H9 (cell line): ENCODE results near the gene CCDC88A. TPM values are rescaled to one million over a fixed set of nuclear protein-coding genes. Genes with fewer than 3 reads are reported as not detected.

Experiments
- DNase-seq: peaks from one replicate; pipeline ENCODE4 v3.0.0-alpha.2; 2017
- H2AFZ ChIP-seq: one replicate; pipeline ENCODE4 v1.6.1; 2013; ENCODE audit warnings: mild to moderate bottlenecking, low read length, control low read depth, moderate library complexity
- H2AK5ac ChIP-seq: 2 replicates; pipeline ENCODE4 v1.6.1; 2013; ENCODE audit warnings: low read length, control low read depth, mixed read lengths; ENCODE audit not compliant: insufficient read length
- H2BK120ac ChIP-seq: one replicate; pipeline ENCODE4 v1.6.1; 2013; ENCODE audit warnings: low read depth, mild to moderate bottlenecking, low read length, control low read depth, inconsistent platforms; ENCODE audit not compliant: poor library complexity, severe bottlenecking
- H2BK12ac ChIP-seq: 2 replicates; pipeline ENCODE4 v1.6.1; 2013; ENCODE audit warnings: low read length, control low read depth, mixed read lengths, low read depth; ENCODE audit not compliant: insufficient read length
- H2BK15ac ChIP-seq: 2 replicates; pipeline ENCODE4 v1.6.1; 2013; ENCODE audit warnings: low read depth, low read length, control low read depth
- H2BK20ac ChIP-seq: one replicate; pipeline ENCODE4 v1.6.1; 2013; ENCODE audit warnings: low read depth, mild to moderate bottlenecking, low read length, control low read depth, inconsistent platforms; ENCODE audit not compliant: poor library complexity, severe bottlenecking
- H2BK5ac ChIP-seq: 2 replicates; pipeline ENCODE4 v1.6.1; 2013; ENCODE audit warnings: low read length, control low read depth, mixed read lengths; ENCODE audit not compliant: insufficient read length
- H3K14ac ChIP-seq: 2 replicates; pipeline ENCODE4 v1.6.1; 2013; ENCODE audit warnings: low read length, control low read depth; ENCODE audit not compliant: insufficient read depth
- H3K18ac ChIP-seq: 2 replicates; pipeline ENCODE4 v1.6.1; 2013; ENCODE audit warnings: low read depth, mild to moderate bottlenecking, mixed read lengths, low read length, control low read depth; ENCODE audit not compliant: insufficient read length
- H3K23ac ChIP-seq: 2 replicates; pipeline ENCODE4 v1.6.1; 2013; ENCODE audit warnings: low read length, control low read depth, mixed read lengths, low read depth; ENCODE audit not compliant: insufficient read length
- H3K23me2 ChIP-seq: 2 replicates; pipeline ENCODE4 v1.6.1; 2013; ENCODE audit warnings: low read depth, mild to moderate bottlenecking, mixed read lengths, low read length, control low read depth; ENCODE audit not compliant: insufficient read length, poor library complexity, severe bottlenecking
- H3K27ac ChIP-seq: 2 replicates; pipeline ENCODE4 v1.5.1; 2013; ENCODE audit warnings: low read length, control low read depth, mixed read lengths, low read depth; ENCODE audit not compliant: insufficient read length
- H3K27me3 ChIP-seq: 2 replicates; pipeline ENCODE4 v1.6.1; 2013; ENCODE audit warnings: low read length, control low read depth, inconsistent platforms; ENCODE audit not compliant: insufficient read depth
- H3K4ac ChIP-seq: 2 replicates; pipeline ENCODE4 v1.6.1; 2013; ENCODE audit warnings: low read depth, mild to moderate bottlenecking, control low read depth, inconsistent platforms, low read length, moderate library complexity
- H3K4me1 ChIP-seq: 2 replicates; pipeline ENCODE4 v1.6.1; 2013; ENCODE audit warnings: low read length, control low read depth, inconsistent platforms; ENCODE audit not compliant: insufficient read depth
- H3K4me2 ChIP-seq: 2 replicates; pipeline ENCODE4 v1.6.1; 2013; ENCODE audit warnings: low read length, control low read depth, mixed read lengths; ENCODE audit not compliant: insufficient read length, insufficient read depth
- H3K56ac ChIP-seq: 2 replicates; pipeline ENCODE4 v1.6.1; 2013; ENCODE audit warnings: low read depth, mild to moderate bottlenecking, mixed read lengths, low read length, control low read depth; ENCODE audit not compliant: insufficient read length
- H3K79me1 ChIP-seq: 2 replicates; pipeline ENCODE4 v1.6.1; 2013; ENCODE audit warnings: low read depth, mild to moderate bottlenecking, moderate library complexity, low read length, control low read depth, inconsistent platforms; ENCODE audit not compliant: insufficient read depth, poor library complexity, severe bottlenecking
- H3K79me2 ChIP-seq: 2 replicates; pipeline ENCODE4 v1.6.1; 2013; ENCODE audit warnings: low read length, control low read depth, inconsistent platforms; ENCODE audit not compliant: insufficient read depth
- H3K9ac ChIP-seq: 2 replicates; pipeline ENCODE4 v1.6.1; 2013; ENCODE audit warnings: low read length, control low read depth, mixed read lengths; ENCODE audit not compliant: insufficient read length; ENCODE audit errors: extremely low read depth
- H3K9me3 ChIP-seq: one replicate; pipeline ENCODE4 v1.6.1; 2013; ENCODE audit warnings: low read depth, low read length, inconsistent platforms; ENCODE audit not compliant: control insufficient read depth
- H3T11ph ChIP-seq: one replicate; pipeline ENCODE4 v1.6.1; 2013; ENCODE audit warnings: mild to moderate bottlenecking, low read length, control low read depth, inconsistent platforms
- H4K20me1 ChIP-seq: one replicate; pipeline ENCODE4 v1.6.1; 2013; ENCODE audit not compliant: control insufficient read depth, insufficient read length, insufficient read depth
- H4K5ac ChIP-seq: 2 replicates; pipeline ENCODE4 v1.6.1; 2013; ENCODE audit warnings: low read depth, mild to moderate bottlenecking, mixed read lengths, low read length, control low read depth; ENCODE audit not compliant: insufficient read length
- H4K8ac ChIP-seq: replicated peaks from 2 replicates; pipeline ENCODE4 v1.6.1; 2013; ENCODE audit warnings: low read length, control low read depth, mixed read lengths, low read depth; ENCODE audit not compliant: insufficient read length
- H4K91ac ChIP-seq: 2 replicates; pipeline ENCODE4 v1.6.1; 2013; ENCODE audit warnings: low read depth, mild to moderate bottlenecking, moderate library complexity, mixed read lengths, low read length, control low read depth; ENCODE audit not compliant: insufficient read length
- H3K27ac Mint-ChIP-seq, 3 experiments: 2 replicates in 2 of 3; 3 replicates in 1 of 3; pipeline ENCODE4 v1.8.0; 2020 to 2021; ENCODE audit warnings: mixed read lengths in 3 of 3, mild to moderate bottlenecking in 1 of 3, moderate library complexity in 1 of 3
- H3K27me3 Mint-ChIP-seq: 2 replicates; pipeline ENCODE4 v1.8.0; 2021; ENCODE audit warnings: low read depth, mild to moderate bottlenecking, moderate library complexity, mixed read lengths
- H3K36me3 Mint-ChIP-seq, 3 experiments: 2 replicates in 2 of 3; 3 replicates in 1 of 3; pipeline ENCODE4 v1.8.0; 2020 to 2021; ENCODE audit warnings: low read depth in 3 of 3, mixed read lengths in 3 of 3; ENCODE audit not compliant: insufficient read depth in 1 of 3
- H3K4me1 Mint-ChIP-seq, 2 experiments: 2 replicates each; pipeline ENCODE4 v1.8.0; 2020; ENCODE audit warnings: mixed read lengths in 2 of 2
- H3K4me3 Mint-ChIP-seq, 2 experiments: 2 replicates in 1 of 2; 3 replicates in 1 of 2; pipeline ENCODE4 v1.8.0; 2020 to 2021; ENCODE audit warnings: mild to moderate bottlenecking in 2 of 2, mixed read lengths in 2 of 2, moderate library complexity in 1 of 2
- H3K9me3 Mint-ChIP-seq, 2 experiments: 2 replicates in 1 of 2; 3 replicates in 1 of 2; pipeline ENCODE4 v1.8.0; 2020; ENCODE audit warnings: mild to moderate bottlenecking in 2 of 2, mixed read lengths in 2 of 2, moderate library complexity in 1 of 2
- WGBS: extraction: QIAGEN DNeasy Blood & Tissue Kit; methylation state at CpG from one replicate; pipeline ENCODE4 v1.1.7; 2013; ENCODE audit warnings: missing lambda C conversion rate, low lambda C conversion rate, mixed read lengths; ENCODE audit not compliant: insufficient read length; ENCODE audit errors: extremely low coverage; 5-methylcytosine and 5-hydroxymethylcytosine counted together
- total RNA-seq: library from RNA; stranded (reverse); gene quantifications from 2 replicates; pipeline ENCODE4 v1.2.1, GENCODE V29; 2021
- TF ChIP-seq, protein P1 (sequence below): fragments of 200-600 bp; sonication (generic); conservative IDR thresholded peaks from 3 replicates; pipeline ENCODE4 v1.8.0; 2021; ENCODE audit warnings: antibody characterized with exemption, mild to moderate bottlenecking

Gene CCDC88A
- total RNA-seq, 1 experiment from 2014 or later = 91.8 TPM

- Histone ChIP-seq H3K56ac (no peak overlapping the region), H3K4me1 (no peaks in the 10 kb centered on the region), H3T11ph (no peak overlapping the region), H4K20me1 (no peaks in the 10 kb centered on the region), H3K27ac (no peak overlapping the region), H2AK5ac (no peak overlapping the region), H3K9me3 (no peaks in the 10 kb centered on the region), H3K4me2 (no peak overlapping the region), H3K14ac (no peak overlapping the region), H3K79me2 (no peaks in the 10 kb centered on the region), H2BK15ac (no peak overlapping the region), H3K79me1 (no peaks in the 10 kb centered on the region), H3K4ac (no peak overlapping the region), H3K23ac (no peak overlapping the region), H2BK5ac (no peak overlapping the region), H2BK120ac (no peak overlapping the region), H3K18ac (no peak overlapping the region), H2BK12ac (no peak overlapping the region), H4K91ac (no peak overlapping the region), H3K9ac (no peak overlapping the region), H4K5ac (no peak overlapping the region), H3K27me3 (no peaks in the 10 kb centered on the region), H2BK20ac (no peak overlapping the region), H2AFZ (no peak overlapping the region), H4K8ac (no peak overlapping the region), H3K23me2 (no peaks in the 10 kb centered on the region)
- Mint-ChIP-seq H3K36me3 (peaks cover 0 to 8% (median 8%) of the 10 kb centered on the region in 3 experiments; a peak in 5 of 7 replicates), H3K9me3 (peaks cover 17 to 20% of the 10 kb centered on the region in 2 experiments), H3K4me1 (no peaks in the 10 kb centered on the region), H3K4me3 (no peak overlapping the region), H3K27me3 (peaks cover 4% of the 10 kb centered on the region), H3K27ac (no peak overlapping the region)
- TF ChIP-seq, protein P1, sequence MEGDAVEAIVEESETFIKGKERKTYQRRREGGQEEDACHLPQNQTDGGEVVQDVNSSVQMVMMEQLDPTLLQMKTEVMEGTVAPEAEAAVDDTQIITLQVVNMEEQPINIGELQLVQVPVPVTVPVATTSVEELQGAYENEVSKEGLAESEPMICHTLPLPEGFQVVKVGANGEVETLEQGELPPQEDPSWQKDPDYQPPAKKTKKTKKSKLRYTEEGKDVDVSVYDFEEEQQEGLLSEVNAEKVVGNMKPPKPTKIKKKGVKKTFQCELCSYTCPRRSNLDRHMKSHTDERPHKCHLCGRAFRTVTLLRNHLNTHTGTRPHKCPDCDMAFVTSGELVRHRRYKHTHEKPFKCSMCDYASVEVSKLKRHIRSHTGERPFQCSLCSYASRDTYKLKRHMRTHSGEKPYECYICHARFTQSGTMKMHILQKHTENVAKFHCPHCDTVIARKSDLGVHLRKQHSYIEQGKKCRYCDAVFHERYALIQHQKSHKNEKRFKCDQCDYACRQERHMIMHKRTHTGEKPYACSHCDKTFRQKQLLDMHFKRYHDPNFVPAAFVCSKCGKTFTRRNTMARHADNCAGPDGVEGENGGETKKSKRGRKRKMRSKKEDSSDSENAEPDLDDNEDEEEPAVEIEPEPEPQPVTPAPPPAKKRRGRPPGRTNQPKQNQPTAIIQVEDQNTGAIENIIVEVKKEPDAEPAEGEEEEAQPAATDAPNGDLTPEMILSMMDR = no peak
- WGBS = no CpG with 5 or more reads among the region's 3 CpGs
- DNase-seq = no peak
Observed at GRCh38 chr2:55459279-55459678, 39.6 kb upstream of the CCDC88A start.
